ENCODE results near the gene ACOXL. TPM values are rescaled to one million over a fixed set of nuclear protein-coding genes. Genes with fewer than 3 reads are reported as not detected.
"Not testable (repeated sequence)": the region's sequence is repeated elsewhere in the genome, so short reads cannot be mapped to it uniquely, and the experiment has no call there.

ACOXL gene
- total RNA-seq = 0.10 TPM in 1 of 2 replicates, not detected in the other

DNA sequence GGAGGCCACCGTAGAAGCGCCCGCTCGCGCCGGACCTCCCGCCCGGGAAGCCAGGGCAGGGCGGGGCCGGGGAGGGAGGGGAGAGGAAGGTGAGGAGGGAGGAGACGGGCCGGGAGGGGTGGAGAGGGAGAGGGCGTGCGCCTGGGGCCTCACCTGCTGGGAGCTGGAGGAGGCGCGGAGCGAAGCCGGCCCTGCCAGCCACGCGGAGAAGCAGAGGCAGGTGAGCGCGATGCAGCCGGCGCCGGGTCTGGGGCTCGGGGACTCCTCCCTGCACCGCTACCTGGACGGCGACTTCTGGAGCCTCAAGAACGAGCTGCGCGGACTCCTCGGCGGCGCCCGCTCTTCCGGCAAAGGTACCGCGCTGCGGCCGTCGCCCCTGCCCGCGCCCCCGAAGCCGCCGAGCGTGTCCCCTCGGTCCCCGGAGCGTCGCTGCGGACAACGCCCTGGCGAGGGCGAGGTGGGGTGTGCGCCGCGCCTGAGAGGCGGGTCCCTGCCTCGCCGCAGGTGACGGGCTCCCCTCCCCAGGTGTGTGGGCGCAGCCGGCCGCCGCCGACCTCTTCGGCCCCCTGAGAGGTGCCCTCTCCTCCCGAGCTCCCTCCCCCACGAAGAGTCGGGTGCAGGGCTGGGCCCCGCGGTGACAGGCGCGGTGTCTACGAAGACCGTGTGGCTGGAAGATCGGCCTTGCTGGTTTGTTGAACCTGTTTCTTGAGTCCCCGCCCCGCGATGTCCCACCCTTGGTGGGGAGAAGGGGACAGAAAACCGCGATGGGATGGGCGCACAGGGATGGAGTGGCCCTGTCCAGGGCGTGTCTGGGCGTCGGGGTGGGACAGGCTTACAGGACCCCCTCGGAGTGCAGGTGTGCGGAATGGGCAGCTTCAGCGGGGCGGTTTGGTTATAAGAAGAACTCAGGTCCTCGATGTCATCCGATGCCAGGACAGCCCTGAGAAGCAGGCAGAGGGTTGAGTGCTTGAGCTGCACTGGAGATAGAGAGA lies at the start of gene ACOXL:
Gene ACOXL (plus strand): TSS at position 152 of the 992 bp plus-strand sequence. CDS start 35,817 bp downstream, outside the sequence.
- DNase-seq (ENCODE audit: extremely low read depth, low read depth, low spot score) = no peak

- no peak for DNase-seq (ENCODE audit: extremely low read depth, low read depth, low spot score)
Observed at GRCh38 chr2:110682872-110683271, 49.5 kb upstream of the ACOXL start.

DNA sequence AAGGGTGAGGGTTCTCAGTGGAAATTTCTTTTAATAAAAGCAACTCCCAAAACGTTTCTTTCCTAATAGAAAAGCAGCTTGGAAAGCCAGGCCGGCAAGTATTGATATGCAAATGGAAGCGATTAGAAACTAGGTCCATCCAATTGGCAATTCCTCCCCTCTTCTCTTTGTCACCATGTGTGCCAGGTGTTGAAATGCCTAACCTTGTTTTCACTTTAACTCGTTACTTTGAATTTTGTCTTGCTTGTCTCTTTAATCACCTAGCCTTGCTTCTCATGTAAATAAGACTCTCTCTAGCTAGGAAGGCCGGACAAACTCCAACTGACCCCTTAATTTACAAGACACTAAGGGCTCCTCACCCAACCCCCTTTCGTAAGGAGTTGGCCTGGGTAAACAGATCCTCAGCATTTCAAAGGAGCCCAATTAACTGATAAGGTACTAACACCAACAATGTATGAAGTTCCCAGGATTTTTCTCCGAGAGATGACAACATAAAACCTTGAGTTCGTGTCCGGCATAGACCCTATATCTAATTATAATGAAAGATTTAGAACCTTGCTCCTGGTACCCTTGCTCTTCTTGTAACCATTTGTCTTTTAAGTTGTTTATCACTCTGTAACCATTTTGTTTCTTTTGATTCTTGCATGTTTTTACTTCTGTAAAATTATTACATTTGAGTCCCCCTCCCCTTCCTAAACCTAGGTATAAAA lies 44.4 kb upstream of the ACOXL start:
- DNase-seq (ENCODE audit: extremely low read depth, low read depth, low spot score) = not testable (repeated sequence)

GRCh38 chr2:110688594-110689091 lies 43.7 kb upstream of the ACOXL start:
- DNase-seq (ENCODE audit: extremely low read depth, low read depth, low spot score) = no peak

DNA sequence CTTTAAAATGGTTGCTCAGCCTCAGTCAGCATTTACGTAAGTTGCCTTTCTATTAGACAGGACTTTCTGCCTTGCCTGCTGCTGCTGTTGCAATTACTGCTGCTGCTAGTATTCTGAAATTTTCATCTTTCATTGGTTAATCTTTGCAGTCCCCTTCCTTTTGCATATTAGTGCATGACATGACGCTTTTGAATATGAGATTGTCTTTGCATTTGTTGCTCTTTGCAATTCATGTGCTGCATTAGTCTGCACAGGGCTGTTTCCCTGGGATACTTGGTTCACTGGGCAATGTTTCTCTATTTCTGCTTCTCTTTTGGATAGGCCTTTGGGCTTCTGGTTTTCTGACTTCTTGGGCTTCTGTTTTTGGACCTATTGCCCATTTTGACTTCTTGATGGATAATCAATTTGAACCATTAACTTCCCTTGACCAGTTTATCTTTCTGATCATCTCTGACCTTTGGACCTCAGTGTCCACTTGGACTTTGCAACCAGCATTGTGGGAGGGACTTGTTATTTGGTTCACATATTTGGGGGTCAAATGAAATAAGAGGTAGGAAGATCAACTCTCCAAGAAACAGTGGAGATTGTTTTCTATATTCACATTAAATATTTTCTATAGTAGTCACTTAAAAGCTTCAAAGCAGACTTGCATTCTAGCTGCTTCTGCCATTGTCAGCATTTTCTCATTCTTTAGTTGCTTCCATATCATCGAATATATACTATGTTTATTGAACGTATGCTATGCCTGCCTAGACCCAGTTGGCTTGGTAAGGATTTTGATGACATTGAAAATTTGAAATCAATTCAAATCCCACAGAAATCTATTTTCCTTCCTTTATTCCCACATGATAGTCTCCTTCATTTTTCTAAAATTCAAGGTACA lies 42.0 kb upstream of the ACOXL start:
- DNase-seq (ENCODE audit: extremely low read depth, low read depth, low spot score) = no peak

DNA sequence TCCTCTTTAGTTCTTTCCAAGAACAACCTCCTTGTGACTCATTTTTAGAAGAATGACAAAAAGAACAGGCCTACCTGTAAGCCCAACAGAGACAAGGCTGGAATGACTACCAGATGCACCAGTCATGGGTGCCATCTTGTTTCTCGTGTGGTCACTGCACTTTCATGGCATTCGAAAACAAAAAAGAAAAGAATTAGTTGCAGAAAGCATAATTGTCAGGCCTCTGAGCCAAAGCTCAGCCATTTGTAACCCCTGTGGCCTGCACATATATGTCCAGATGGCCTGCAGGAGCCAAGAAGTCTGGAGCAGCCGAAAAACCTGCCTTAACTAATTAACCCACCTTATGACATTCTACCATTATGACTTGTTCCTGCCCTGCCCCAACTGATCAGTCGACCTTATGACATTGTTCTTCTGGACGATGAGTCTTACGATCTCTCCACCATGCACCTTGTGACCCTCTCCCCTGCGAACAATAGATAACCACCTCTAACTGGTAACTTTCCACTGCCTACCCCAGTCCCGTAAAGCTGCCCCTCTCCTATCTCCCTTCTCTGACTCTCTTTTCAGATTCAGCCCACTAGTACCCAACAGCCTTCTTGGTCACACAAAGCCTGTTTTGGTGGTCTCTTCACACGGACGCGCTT lies 40.6 kb upstream of the ACOXL start:
- no peak for DNase-seq (ENCODE audit: extremely low read depth, low read depth, low spot score)

GRCh38 chr2:110695146-110695898 lies 37.1 kb upstream of the ACOXL start:
- not testable (repeated sequence) for DNase-seq (ENCODE audit: extremely low read depth, low read depth, low spot score)

GRCh38 chr2:110698253-110698652 lies 34.1 kb upstream of the ACOXL start:
- not testable (repeated sequence) for DNase-seq (ENCODE audit: extremely low read depth, low read depth, low spot score)

DNA sequence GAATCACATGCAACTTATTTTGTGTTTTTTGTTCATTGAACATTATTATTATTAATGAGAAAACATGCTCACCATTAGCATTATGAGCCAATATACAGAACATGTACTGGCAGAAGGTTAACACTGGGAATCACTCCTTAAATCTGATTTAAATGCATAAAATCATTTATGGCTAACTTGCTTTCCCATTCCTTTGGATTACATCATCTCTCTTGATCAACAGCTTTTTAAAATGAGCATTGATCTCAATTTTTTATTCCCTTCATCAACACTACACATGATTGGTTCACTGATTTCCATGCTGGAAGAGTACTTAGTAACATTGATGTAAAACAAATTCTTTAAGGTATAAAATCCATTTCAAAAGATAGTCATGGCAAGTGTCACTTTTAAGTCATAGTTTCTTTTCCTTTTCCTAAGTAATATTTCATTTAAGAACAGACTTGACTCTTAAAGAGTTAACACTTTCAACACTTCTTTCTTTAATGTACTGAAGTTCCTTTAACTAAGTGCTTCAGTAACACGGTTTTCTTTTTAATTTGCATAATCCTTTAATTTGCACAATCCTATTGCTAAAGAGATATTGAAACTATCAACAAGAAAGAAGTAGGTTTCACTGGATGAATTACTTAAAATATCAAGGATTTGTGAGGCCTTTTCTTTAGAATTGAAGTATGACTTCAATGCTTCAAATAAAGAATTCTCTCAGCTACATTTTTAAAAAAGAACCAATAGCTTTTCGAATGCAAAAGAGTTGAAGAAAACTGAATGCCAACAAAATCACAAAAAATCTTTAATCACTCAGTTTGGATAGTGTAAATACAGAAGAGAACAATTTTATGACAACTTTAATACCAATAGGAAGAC lies 29.6 kb upstream of the ACOXL start:
- DNase-seq (ENCODE audit: extremely low read depth, low read depth, low spot score) = no peak

DNA sequence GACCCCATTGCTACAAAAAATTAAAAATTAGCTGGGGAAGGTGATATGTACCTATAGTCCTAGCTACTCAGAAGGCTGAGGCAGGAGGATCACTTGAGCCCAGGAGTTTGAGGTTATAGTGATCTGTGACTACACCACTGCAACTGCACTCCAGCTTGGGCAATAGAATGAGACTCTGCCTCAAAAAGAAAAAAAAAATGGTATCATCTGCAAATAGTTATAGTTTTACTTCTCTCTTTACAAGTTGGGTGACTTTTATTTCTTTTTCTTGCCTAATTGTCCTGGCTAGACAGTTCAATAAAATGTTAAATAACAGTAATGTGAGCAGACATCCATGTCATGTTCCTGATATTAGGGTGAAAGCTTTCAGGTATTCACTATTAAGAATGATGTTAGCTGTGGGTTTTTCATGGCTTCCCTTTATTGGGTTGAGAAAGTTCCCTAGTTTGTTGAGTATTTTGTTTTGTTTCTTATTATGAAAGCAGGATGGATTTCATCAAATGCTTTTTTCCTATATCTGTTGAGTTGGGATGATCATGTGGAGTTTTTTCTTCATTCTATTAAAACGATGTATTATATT lies 24.9 kb upstream of the ACOXL start:
- no peak for DNase-seq (ENCODE audit: extremely low read depth, low read depth, low spot score)

GRCh38 chr2:110708455-110708854 lies 23.9 kb upstream of the ACOXL start:
- DNase-seq (ENCODE audit: extremely low read depth, low read depth, low spot score) = no peak

- DNase-seq (ENCODE audit: extremely low read depth, low read depth, low spot score) = no peak
Observed at GRCh38 chr2:110712737-110713136, 19.6 kb upstream of the ACOXL start.

- DNase-seq (ENCODE audit: extremely low read depth, low read depth, low spot score) = no peak
Observed at GRCh38 chr2:110713513-110714362, 18.6 kb upstream of the ACOXL start.

DNA sequence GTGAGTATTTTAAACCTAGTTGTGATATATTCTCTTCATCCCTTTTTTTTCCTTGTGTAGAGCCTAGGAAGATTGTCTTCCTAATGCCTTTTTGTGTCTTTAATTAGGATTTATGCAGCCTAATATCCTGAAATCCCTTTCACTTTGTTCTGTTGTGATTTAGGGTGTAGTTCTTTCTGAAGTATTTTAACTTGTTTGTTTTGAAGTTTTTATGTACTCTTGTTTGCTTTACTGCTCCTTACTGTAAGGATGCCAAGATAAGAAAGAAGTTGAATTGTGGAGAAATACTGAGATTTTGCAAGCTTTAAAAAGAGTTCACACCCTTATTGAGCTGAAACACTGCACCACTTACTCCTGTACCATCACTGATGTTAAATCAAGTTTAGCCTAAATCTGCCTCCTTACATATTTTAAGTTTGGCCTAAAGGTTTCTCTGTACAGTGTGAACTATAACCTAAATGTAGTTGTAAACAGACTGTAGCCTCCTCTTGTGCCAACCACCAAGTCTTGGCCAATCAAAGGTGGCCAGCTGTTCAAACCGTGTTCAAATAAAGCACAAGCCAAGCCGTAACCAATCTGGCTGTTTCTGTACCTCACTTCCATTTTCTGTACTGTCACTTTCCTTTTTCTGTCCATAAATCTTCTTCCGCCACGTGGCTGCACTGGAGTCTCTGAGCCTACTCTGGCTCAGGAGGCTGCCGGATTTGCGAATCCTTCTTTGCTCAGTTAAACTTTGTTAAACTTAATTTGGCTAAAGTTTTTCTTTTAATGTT lies 17.7 kb upstream of the ACOXL start:
- DNase-seq (ENCODE audit: extremely low read depth, low read depth, low spot score) = no peak

DNA sequence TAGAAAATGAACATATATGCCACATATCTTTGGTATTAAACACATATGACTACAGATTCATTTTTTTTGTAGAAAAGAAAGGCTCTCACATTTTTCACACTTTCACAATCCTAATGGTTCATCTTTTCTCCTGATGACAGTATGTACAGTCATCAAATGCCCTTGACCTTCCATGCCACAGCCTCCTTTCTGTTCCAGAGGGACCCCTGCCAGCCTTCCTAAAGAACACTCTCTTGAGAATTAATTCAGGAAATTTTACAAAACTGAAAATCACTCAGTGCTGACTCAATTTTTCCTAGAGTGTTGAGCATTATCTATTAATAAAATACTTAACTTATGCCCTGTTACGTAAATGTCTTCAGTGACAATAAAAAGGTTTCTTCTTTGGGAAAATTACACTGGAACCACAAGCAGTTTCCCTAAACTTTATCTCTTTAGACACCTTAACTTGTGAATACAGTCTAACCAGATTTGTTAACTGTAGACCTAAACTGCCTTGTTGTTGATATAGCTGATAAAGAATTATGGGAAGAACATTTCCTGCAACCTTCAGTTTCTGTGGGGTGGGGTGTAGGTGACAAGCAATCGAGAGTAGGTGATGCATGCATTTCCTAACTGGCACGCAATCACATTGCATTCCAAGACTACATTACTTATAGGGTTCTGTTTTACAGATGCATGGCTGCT lies 15.3 kb upstream of the ACOXL start:
- no peak for DNase-seq (ENCODE audit: extremely low read depth, low read depth, low spot score)

DNA sequence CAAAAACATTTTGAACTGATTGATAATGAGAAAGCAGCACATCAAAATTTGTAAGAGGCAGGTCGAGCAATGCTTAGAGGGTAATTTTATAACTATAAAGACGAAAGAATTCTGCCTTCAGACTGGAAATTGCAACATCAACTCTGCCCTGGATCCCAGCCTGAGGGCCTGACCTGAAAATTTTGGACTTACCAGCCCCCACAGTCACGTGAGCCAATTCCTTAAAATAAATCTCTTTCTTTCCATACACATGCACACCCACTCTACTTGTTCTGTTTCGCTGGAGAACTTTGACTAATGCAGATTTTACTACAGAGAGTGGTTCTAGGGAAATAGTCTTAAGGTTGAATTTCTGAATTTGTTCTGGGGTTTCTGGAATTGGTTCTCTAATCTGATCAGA lies 14.6 kb upstream of the ACOXL start:
- no peak for DNase-seq (ENCODE audit: extremely low read depth, low read depth, low spot score)

Data from glomerular endothelial cell (primary cell).